Mesenchymal stem cell (in vitro differentiated cells and primary cell): Measurements from ENCODE around the gene ACOT8.

Experiments used
- DNase-seq: peaks from one replicate; pipeline ENCODE4 v3.0.0-alpha.2; 2013
- H2AFZ ChIP-seq: one replicate; pipeline ENCODE4 v1.6.1; 2013; ENCODE audit warnings: low read depth, mild to moderate bottlenecking, control low read depth, inconsistent platforms, low read length, moderate library complexity
- H2AK5ac ChIP-seq: 2 replicates; pipeline ENCODE4 v1.6.1; 2013; ENCODE audit warnings: low read length, moderate library complexity, mild to moderate bottlenecking, inconsistent platforms; ENCODE audit not compliant: severe bottlenecking
- H2BK120ac ChIP-seq: one replicate; pipeline ENCODE4 v1.6.1; 2013; ENCODE audit warnings: low read depth, mild to moderate bottlenecking, inconsistent platforms, low read length, moderate library complexity
- H2BK12ac ChIP-seq, 2 experiments: one replicate each; pipeline ENCODE4 v1.6.1; 2013; ENCODE audit warnings: inconsistent platforms in 2 of 2, low read length in 2 of 2, mild to moderate bottlenecking in 2 of 2, moderate library complexity in 2 of 2, control low read depth in 1 of 2
- H2BK15ac ChIP-seq: one replicate; pipeline ENCODE4 v1.6.1; 2013; ENCODE audit warnings: mild to moderate bottlenecking, low read depth, inconsistent platforms; ENCODE audit not compliant: poor library complexity, severe bottlenecking
- H2BK5ac ChIP-seq: 2 replicates; pipeline ENCODE4 v1.6.1; 2013; ENCODE audit warnings: low read depth, mild to moderate bottlenecking, low read length, control low read depth, inconsistent platforms; ENCODE audit not compliant: poor library complexity, severe bottlenecking
- H3K14ac ChIP-seq, 2 experiments: one replicate each; pipeline ENCODE4 v1.6.1; 2013; ENCODE audit warnings: inconsistent platforms in 2 of 2, low read length in 2 of 2, control low read depth in 1 of 2, mild to moderate bottlenecking in 1 of 2, moderate library complexity in 1 of 2
- H3K18ac ChIP-seq, 2 experiments: one replicate each; pipeline ENCODE4 v1.6.1; 2013; ENCODE audit warnings: inconsistent platforms in 2 of 2, low read length in 2 of 2, control low read depth in 1 of 2, low read depth in 1 of 2, mild to moderate bottlenecking in 1 of 2
- H3K23ac ChIP-seq, 2 experiments: one replicate each; pipeline ENCODE4 v1.6.1; 2013; ENCODE audit warnings: inconsistent platforms in 2 of 2, low read length in 2 of 2, mild to moderate bottlenecking in 2 of 2, moderate library complexity in 2 of 2, control low read depth in 1 of 2
- H3K27ac ChIP-seq: 2 replicates; pipeline ENCODE4 v1.5.1; 2013; ENCODE audit warnings: mild to moderate bottlenecking, moderate library complexity, low read length, control low read depth, inconsistent platforms; ENCODE audit not compliant: poor library complexity, severe bottlenecking
- H3K27me3 ChIP-seq, 2 experiments: 2 replicates each; pipeline versions ENCODE4 v1.6.1 to v1.7.0; 2013; ENCODE audit warnings: low read length in 2 of 2, mild to moderate bottlenecking in 2 of 2, moderate library complexity in 2 of 2, control low read depth in 1 of 2, inconsistent platforms in 1 of 2; ENCODE audit not compliant: control insufficient read depth in 1 of 2, insufficient read depth in 1 of 2
- H3K36me3 ChIP-seq, 2 experiments: 2 replicates each; pipeline versions ENCODE4 v1.6.1 to v1.7.0; 2013; ENCODE audit warnings: low read length in 2 of 2, control low read depth in 1 of 2, inconsistent platforms in 1 of 2, low read depth in 1 of 2, mild to moderate bottlenecking in 1 of 2; ENCODE audit not compliant: insufficient read depth in 2 of 2, control insufficient read depth in 1 of 2
- H3K4ac ChIP-seq, 2 experiments: one replicate each; pipeline ENCODE4 v1.6.1; 2013; ENCODE audit warnings: inconsistent platforms in 2 of 2, low read length in 2 of 2, mild to moderate bottlenecking in 2 of 2, moderate library complexity in 2 of 2, control low read depth in 1 of 2, low read depth in 1 of 2
- H3K4me1 ChIP-seq: 2 replicates; pipeline ENCODE4 v1.6.1; 2013; ENCODE audit warnings: low read depth, low read length, control low read depth; ENCODE audit not compliant: control insufficient read depth, insufficient read depth
- H3K4me2 ChIP-seq: 2 replicates; pipeline ENCODE4 v1.6.1; 2013; ENCODE audit warnings: low read length, mild to moderate bottlenecking, inconsistent platforms; ENCODE audit not compliant: poor library complexity, severe bottlenecking
- H3K4me3 ChIP-seq, 2 experiments: 2 replicates each; pipeline versions ENCODE4 v1.5.1 to v1.7.0; 2013; ENCODE audit warnings: low read length in 2 of 2, mild to moderate bottlenecking in 2 of 2, control low read depth in 1 of 2, low read depth in 1 of 2; ENCODE audit not compliant: insufficient read depth in 1 of 2
- H3K79me1 ChIP-seq: replicated peaks from 2 replicates; pipeline ENCODE4 v1.6.1; 2013; ENCODE audit warnings: mild to moderate bottlenecking, control low read depth, low read length, inconsistent platforms; ENCODE audit not compliant: poor library complexity, severe bottlenecking
- H3K9ac ChIP-seq: 2 replicates; pipeline ENCODE4 v1.7.0; 2013; ENCODE audit warnings: mild to moderate bottlenecking, low read length, moderate library complexity
- H3K9me3 ChIP-seq: 2 replicates; pipeline ENCODE4 v1.7.0; 2013; ENCODE audit warnings: mild to moderate bottlenecking, low read length; ENCODE audit not compliant: control insufficient read depth
- H4K8ac ChIP-seq: one replicate; pipeline ENCODE4 v1.6.1; 2013; ENCODE audit warnings: inconsistent platforms, mild to moderate bottlenecking, low read length, moderate library complexity
- H4K91ac ChIP-seq: one replicate; pipeline ENCODE4 v1.6.1; 2013; ENCODE audit warnings: mild to moderate bottlenecking, low read length, inconsistent platforms
- WGBS: methylation state at CpG from one replicate; pipeline ENCODE4 v1.1.7; 2013; ENCODE audit warnings: mixed read lengths; 5-methylcytosine and 5-hydroxymethylcytosine counted together

ACOT8 gene

DNA sequence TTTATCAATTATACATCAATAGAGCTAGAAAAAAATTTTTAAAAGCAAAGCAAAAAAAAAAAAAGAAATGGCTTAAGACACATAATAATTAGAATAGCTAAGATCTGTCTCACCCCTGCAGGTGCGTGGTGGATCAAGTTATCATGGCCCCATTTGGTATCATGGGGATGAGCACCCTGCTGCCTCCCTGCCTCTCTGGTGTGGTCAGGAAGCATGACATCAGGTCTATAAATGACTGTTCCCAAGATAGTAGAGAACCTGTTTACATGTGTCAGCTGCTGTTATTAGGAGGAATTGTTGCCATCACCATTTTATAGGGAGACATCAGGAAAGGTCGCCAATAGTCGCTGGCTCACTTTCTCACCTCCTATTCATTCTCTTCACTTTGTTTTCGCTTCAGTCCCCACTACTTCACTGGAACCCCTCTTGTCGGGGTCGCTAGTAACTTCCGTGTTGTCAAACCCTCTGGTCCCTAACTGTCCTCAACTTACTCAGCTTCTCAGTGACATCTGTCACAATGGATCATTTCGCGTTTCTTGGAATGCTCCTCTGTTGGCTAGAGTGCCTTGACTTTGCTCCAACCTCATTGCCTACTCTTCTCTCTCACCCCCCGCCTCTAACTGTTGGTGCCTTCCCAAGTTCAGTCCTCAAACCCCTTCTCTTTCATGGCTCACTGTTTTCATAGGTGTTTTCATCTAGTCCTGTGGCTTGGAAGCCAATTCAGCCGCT is 60.7 kb downstream of the ACOT8 start:
- WGBS: 98% methylated on average over 11 of the region's 11 CpGs
- Histone ChIP-seq H3K18ac (no peak overlapping the region), H2AK5ac (no peak overlapping the region), H3K4me1 (peaks cover 6% of the 10 kb centered on the region), H3K14ac (no peak overlapping the region), H2AFZ (no peak overlapping the region), H3K27ac (no peak overlapping the region), H2BK12ac (no peak overlapping the region), H3K9ac (no peak overlapping the region), H3K4ac (no peak overlapping the region), H3K36me3 (peaks cover 28 to 48% of the 10 kb centered on the region in 2 experiments), H4K8ac (no peak overlapping the region), H3K27me3 (no peaks in the 10 kb centered on the region), H3K23ac (no peak overlapping the region), H2BK120ac (no peak overlapping the region), H2BK15ac (no peak overlapping the region), H3K9me3 (no peaks in the 10 kb centered on the region), H3K79me1 (peaks cover 24% of the 10 kb centered on the region), H4K91ac (no peak overlapping the region), H3K4me3 (no peak overlapping the region), H2BK5ac (no peak overlapping the region), H3K4me2 (no peak overlapping the region)
- no peak for DNase-seq

DNA sequence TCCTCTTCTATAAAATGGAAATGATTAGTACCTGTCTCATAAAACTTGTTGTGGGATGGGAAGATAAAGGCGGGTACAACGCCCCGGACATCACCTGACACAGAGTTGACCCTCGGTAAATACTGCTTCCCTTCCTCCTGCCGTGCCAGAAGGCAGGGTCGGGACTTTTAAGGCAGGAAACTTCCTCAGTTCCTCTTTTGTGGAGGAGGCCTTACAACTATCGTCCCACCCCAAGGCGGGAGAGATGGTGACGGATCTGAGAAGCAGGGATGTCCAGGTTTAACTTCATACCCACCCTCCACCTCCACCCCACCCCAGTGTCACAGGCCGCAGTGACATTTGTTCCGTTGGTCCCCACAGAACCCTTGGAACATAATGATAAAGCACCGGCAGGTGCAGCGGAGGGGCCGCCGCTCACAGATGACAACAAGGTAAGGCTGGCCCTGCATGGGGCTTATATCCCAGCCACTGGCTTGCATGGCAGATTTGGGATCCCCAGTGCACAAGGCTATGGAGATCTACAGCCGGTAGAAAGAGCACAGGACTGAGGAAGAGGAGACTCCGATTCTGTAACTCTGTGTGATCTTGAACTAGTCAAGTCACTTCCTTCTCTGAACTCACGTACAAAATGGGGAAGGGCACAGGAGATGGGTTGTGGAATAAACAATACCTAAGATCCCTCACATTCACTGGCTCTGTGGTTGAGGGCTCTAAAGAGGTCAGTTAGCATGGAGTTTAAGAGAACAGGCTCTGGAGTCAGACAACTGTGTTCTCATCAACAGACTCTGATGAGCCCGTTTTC is 64.7 kb downstream of the ACOT8 start:
- no peak overlapping the region for H3K18ac ChIP-seq
- peak overlapping the region; percentile 57 for H3K4me2 ChIP-seq
- H3K79me1 ChIP-seq: peaks cover 16% of the 10 kb centered on the region
- no peaks in the 10 kb centered on the region for H3K9me3 ChIP-seq
- DNase-seq: no peak
- H4K91ac ChIP-seq: no peak overlapping the region
- peak overlapping the region; percentile 93 for H2AFZ ChIP-seq
- H2BK120ac ChIP-seq: no peak overlapping the region
- H2BK15ac ChIP-seq: no peak overlapping the region
- H2AK5ac ChIP-seq: no peak overlapping the region
- no peak overlapping the region for H3K14ac ChIP-seq
- H3K4me3 ChIP-seq: peak overlapping the region; percentile 92
- H3K27me3 ChIP-seq: no peaks in the 10 kb centered on the region
- peak overlapping the region; percentile 98 for H3K9ac ChIP-seq
- 61% methylated on average over 12 of the region's 19 CpGs for WGBS
- peak overlapping the region in 1 of 2 experiments; percentile 9 for H2BK12ac ChIP-seq
- H3K27ac ChIP-seq: no peak overlapping the region
- peaks cover 8% of the 10 kb centered on the region for H3K4me1 ChIP-seq
- peaks cover 21 to 34% of the 10 kb centered on the region in 2 experiments for H3K36me3 ChIP-seq
- no peak overlapping the region for H3K23ac ChIP-seq
- no peak overlapping the region for H4K8ac ChIP-seq
- peak overlapping the region in 1 of 2 experiments; percentile 89 for H3K4ac ChIP-seq
- no peak overlapping the region for H2BK5ac ChIP-seq
